Esophagus squamous epithelium (tissue), 4 donors: Measurements from ENCODE around the gene SUSD6.

Source experiments
- CTCF ChIP-seq, 6 experiments: fragments of 450-650 bp in 4 of 6; fragments of 200-600 bp in 2 of 6; sonication (generic) in 2 of 6; IDR thresholded peaks; one replicate each; pipeline ENCODE4 v1.5.1; 2016 to 2019; ENCODE audit warnings: antibody characterized with exemption in 6 of 6, mild to moderate bottlenecking in 4 of 6, moderate library complexity in 4 of 6
- POLR2A ChIP-seq, 4 donors: fragments of 450-650 bp; IDR thresholded peaks; one replicate each; pipeline ENCODE4 v1.6.1; 2017; ENCODE audit warnings: antibody characterized with exemption in 4 of 4, mild to moderate bottlenecking in 4 of 4, moderate library complexity in 3 of 4

GRCh38 chr14:69710378-69710777 lies 99.0 kb downstream of the SUSD6 start:
- TF ChIP-seq POLR2A (IDR thresholded peaks at IDR 0.05), result no peak
- TF ChIP-seq CTCF (IDR thresholded peaks at IDR 0.05), result no peak
